ENCODE measurements around the gene COX5B.

COX5B gene

DNA sequence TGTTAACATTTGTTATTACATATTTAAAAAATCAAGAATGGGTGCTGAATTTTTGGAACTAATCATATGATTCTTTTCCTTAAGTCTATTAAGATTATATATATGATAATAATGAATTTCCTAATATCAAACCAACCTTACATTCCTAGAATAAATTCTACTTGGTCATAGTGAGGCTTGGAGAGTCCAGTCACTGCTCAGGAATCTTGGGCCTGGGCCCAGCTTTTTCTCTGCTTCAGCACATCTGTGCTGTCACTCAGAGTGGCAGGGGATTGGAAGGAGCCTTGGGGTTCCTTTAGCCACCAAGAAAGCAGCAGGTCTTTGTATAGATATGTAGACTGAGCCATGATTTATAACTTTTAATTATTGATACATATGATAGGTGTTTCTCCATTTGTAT lies 47.6 kb downstream of the COX5B start:
- no peak overlapping the region for H3K27ac ChIP-seq (ENCODE audit: low read depth, low read length, poor library complexity, severe bottlenecking)
- H3K36me3 ChIP-seq (ENCODE audit: insufficient read depth, low read length) = no peaks in the 10 kb centered on the region
- H3K9me3 ChIP-seq (ENCODE audit: low read length) = no peaks in the 10 kb centered on the region
- no peaks in the 10 kb centered on the region for H3F3A ChIP-seq (ENCODE audit: insufficient read depth, low read length)
- no peaks in the 10 kb centered on the region for H3K4me1 ChIP-seq (ENCODE audit: insufficient read depth, low read length, severe bottlenecking)
- no peaks in the 10 kb centered on the region for H3K79me2 ChIP-seq (ENCODE audit: insufficient read depth, low read length)
- no peaks in the 10 kb centered on the region for H3K27me3 ChIP-seq (ENCODE audit: insufficient read depth, low read length)
- H2AFZ ChIP-seq (ENCODE audit: low read length) = no peak overlapping the region
- no peak overlapping the region for H3K4me3 ChIP-seq (ENCODE audit: low read depth, low read length, poor library complexity, severe bottlenecking)
- no peaks in the 10 kb centered on the region for H3K9me2 ChIP-seq (ENCODE audit: low read depth, low read length)
- no peaks in the 10 kb centered on the region for H4K20me1 ChIP-seq (ENCODE audit: insufficient read depth, low read length)
- H3K4me2 ChIP-seq (ENCODE audit: low read length) = no peak overlapping the region
- TF ChIP-seq, protein P1, sequence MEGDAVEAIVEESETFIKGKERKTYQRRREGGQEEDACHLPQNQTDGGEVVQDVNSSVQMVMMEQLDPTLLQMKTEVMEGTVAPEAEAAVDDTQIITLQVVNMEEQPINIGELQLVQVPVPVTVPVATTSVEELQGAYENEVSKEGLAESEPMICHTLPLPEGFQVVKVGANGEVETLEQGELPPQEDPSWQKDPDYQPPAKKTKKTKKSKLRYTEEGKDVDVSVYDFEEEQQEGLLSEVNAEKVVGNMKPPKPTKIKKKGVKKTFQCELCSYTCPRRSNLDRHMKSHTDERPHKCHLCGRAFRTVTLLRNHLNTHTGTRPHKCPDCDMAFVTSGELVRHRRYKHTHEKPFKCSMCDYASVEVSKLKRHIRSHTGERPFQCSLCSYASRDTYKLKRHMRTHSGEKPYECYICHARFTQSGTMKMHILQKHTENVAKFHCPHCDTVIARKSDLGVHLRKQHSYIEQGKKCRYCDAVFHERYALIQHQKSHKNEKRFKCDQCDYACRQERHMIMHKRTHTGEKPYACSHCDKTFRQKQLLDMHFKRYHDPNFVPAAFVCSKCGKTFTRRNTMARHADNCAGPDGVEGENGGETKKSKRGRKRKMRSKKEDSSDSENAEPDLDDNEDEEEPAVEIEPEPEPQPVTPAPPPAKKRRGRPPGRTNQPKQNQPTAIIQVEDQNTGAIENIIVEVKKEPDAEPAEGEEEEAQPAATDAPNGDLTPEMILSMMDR (IDR thresholded peaks at IDR 0.05; ENCODE audit: low read length) = no peak
- TF ChIP-seq EZH2 (IDR thresholded peaks at IDR 0.05; ENCODE audit: borderline replicate concordance, low read length) = no peak
- no peak overlapping the region for H3K9ac ChIP-seq (ENCODE audit: low read length)

DNA sequence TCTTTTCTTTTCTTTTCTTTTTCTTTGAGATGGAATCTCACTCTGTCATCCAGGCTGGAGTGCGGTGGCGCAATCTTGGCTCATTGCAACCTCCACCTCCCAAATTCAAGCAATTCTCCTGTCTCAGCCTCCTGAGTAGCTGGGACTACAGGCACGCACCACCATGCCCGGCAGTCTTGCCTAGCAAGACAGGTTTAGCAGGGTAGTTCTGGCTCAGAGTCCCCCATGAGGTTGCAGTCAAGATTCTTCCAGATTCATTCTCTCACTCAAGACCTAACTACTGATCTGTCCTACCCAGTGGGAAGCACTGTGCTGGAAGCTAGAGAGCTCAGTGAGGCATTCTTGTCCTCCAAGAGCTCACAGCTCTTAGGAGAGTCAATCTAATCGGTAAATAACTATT lies 49.9 kb downstream of the COX5B start:
- H3K9me3 ChIP-seq (ENCODE audit: low read length) = no peaks in the 10 kb centered on the region
- H2AFZ ChIP-seq (ENCODE audit: low read length) = no peak overlapping the region
- H3K79me2 ChIP-seq (ENCODE audit: insufficient read depth, low read length) = no peaks in the 10 kb centered on the region
- H3K9me2 ChIP-seq (ENCODE audit: low read depth, low read length) = no peaks in the 10 kb centered on the region
- H3K4me3 ChIP-seq (ENCODE audit: low read depth, low read length, poor library complexity, severe bottlenecking) = no peak overlapping the region
- TF ChIP-seq EZH2 (IDR thresholded peaks at IDR 0.05; ENCODE audit: borderline replicate concordance, low read length) = no peak
- H3K27me3 ChIP-seq (ENCODE audit: insufficient read depth, low read length) = no peaks in the 10 kb centered on the region
- H3K27ac ChIP-seq (ENCODE audit: low read depth, low read length, poor library complexity, severe bottlenecking) = no peak overlapping the region
- no peaks in the 10 kb centered on the region for H4K20me1 ChIP-seq (ENCODE audit: insufficient read depth, low read length)
- H3K4me1 ChIP-seq (ENCODE audit: insufficient read depth, low read length, severe bottlenecking) = no peaks in the 10 kb centered on the region
- H3K36me3 ChIP-seq (ENCODE audit: insufficient read depth, low read length) = no peaks in the 10 kb centered on the region
- H3K9ac ChIP-seq (ENCODE audit: low read length) = no peak overlapping the region
- H3F3A ChIP-seq (ENCODE audit: insufficient read depth, low read length) = no peaks in the 10 kb centered on the region
- H3K4me2 ChIP-seq (ENCODE audit: low read length) = no peak overlapping the region

DNA sequence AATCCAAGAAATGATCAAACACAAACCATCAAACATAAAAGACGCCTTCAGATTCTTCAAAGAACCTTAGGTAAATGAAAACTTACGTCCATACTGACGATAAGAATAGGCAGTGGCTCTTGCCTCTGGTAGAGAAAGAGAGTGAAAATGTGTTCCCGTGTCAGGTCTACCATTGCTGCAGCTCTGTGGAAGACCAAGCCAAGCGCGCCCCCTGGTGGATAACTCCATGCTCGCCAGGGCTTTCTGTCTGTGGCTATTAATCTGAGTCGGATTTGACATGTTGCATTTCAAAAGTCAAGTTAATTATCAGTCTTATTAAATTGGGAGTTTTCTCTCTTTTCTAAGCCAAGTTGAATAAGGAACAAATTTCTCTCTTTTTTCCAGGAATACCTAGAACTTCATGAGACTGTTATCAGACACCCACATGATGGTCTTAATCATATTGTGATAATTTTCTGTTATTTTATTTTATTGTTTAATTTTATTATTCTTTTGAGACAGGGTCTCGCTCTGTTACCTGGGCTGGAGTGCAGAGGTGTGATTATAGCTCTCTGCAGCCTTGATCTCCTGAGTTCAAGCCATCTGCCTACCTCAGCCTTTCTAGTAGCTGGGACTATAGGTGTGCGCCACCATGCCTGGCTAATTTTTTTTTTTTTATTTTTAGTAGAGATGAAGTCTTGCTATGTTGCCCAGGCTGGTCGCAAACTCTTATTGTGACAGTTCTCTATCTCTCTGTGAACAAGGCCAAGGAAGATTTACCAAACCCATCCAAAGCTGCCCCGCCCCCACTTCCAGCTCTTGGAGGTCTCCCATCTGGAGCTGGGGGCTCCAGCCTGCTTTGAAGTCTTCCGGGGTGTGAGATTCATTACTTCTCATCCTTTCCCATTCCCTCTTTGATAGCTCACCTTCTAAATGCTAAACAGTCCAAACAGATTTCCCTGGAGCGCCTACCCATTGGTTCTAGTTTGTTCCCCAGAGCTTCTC lies 51.7 kb downstream of the COX5B start:
- H3K9ac ChIP-seq (ENCODE audit: low read length) = no peak overlapping the region
- H3K36me3 ChIP-seq (ENCODE audit: insufficient read depth, low read length) = no peaks in the 10 kb centered on the region
- no peak overlapping the region for H3K4me2 ChIP-seq (ENCODE audit: low read length)
- TF ChIP-seq, protein P1 (IDR thresholded peaks at IDR 0.05; ENCODE audit: low read length) = peak; percentile 94
- TF ChIP-seq EZH2 (IDR thresholded peaks at IDR 0.05; ENCODE audit: borderline replicate concordance, low read length) = no peak
- no peaks in the 10 kb centered on the region for H3K9me2 ChIP-seq (ENCODE audit: low read depth, low read length)
- H3K4me1 ChIP-seq (ENCODE audit: insufficient read depth, low read length, severe bottlenecking) = no peaks in the 10 kb centered on the region
- H3K79me2 ChIP-seq (ENCODE audit: insufficient read depth, low read length) = no peaks in the 10 kb centered on the region
- no peak overlapping the region for H3K27ac ChIP-seq (ENCODE audit: low read depth, low read length, poor library complexity, severe bottlenecking)
- H3K4me3 ChIP-seq (ENCODE audit: low read depth, low read length, poor library complexity, severe bottlenecking) = no peak overlapping the region
- H2AFZ ChIP-seq (ENCODE audit: low read length) = no peak overlapping the region
- no peaks in the 10 kb centered on the region for H3K27me3 ChIP-seq (ENCODE audit: insufficient read depth, low read length)
- H4K20me1 ChIP-seq (ENCODE audit: insufficient read depth, low read length) = no peaks in the 10 kb centered on the region
- no peaks in the 10 kb centered on the region for H3K9me3 ChIP-seq (ENCODE audit: low read length)
- no peaks in the 10 kb centered on the region for H3F3A ChIP-seq (ENCODE audit: insufficient read depth, low read length)
